H1 (cell line): ENCODE data around the gene C17orf107. TPM values are rescaled to one million over a fixed set of nuclear protein-coding genes. Genes with fewer than 3 reads are reported as not detected.

Experiments used
- CEBPB ChIP-seq: IDR thresholded peaks from 2 replicates; pipeline ENCODE4 v1.6.1; 2012; ENCODE audit warnings: low read depth, low read length
- CHD7 ChIP-seq: fragments of 300-600 bp; sonication (generic); IDR thresholded peaks from 2 replicates; pipeline ENCODE4 v1.7.1; 2012; ENCODE audit warnings: low read length, moderate library complexity, mild to moderate bottlenecking, inconsistent platforms; ENCODE audit not compliant: insufficient replicate concordance
- CREB1 ChIP-seq: IDR thresholded peaks from 2 replicates; pipeline ENCODE4 v1.6.1; 2012; ENCODE audit warnings: inconsistent platforms
- POLR2A ChIP-seq, 2 experiments: IDR thresholded peaks; 1 replicate in 1 of 2; 2 replicates in 1 of 2; pipeline ENCODE4 v1.6.1; 2011; ENCODE audit warnings: low read depth in 2 of 2, low read length in 2 of 2, mild to moderate bottlenecking in 2 of 2; ENCODE audit errors: control extremely low read depth in 1 of 2
- SP1 ChIP-seq: IDR thresholded peaks from 2 replicates; pipeline ENCODE4 v1.6.1; 2011; ENCODE audit warnings: low read depth, low read length
- SRF ChIP-seq: IDR thresholded peaks from 2 replicates; pipeline ENCODE4 v1.6.1; 2011; ENCODE audit warnings: mild to moderate bottlenecking, low read depth, low read length, moderate library complexity
- polyA plus RNA-seq, 7 experiments: library from polyadenylated mRNA; depleted of rRNA in 3 of 7; stranded (reverse) in 5 of 7; unstranded in 2 of 7; fragments of >200 nt in 5 of 7; fragments of 200-250 nt in 2 of 7; gene quantifications; 1 replicate in 5 of 7; 2 replicates in 1 of 7; 4 replicates in 1 of 7; pipeline versions ENCODE4 v1.2.1 to v1.2.3, GENCODE V29; 2011 to 2013; ENCODE audit warnings: missing spikeins in 2 of 7, mixed read lengths in 2 of 7
- total RNA-seq: library from RNA; stranded (reverse); fragmentation: NEBNext Ultra II Directional; extraction: Animal tissue kit (Norgen Biotek cat#: 25700); gene quantifications from 2 replicates; pipeline ENCODE4 v1.2.1, GENCODE V29; 2021

C17orf107 gene
- total and polyA plus RNA-seq, 2 of the 8 experiments (the other 6 are each of a cell fraction or from before 2014, with no cell fraction given): 0.39 to 0.45 TPM

GRCh38 chr17:4877089-4877488 is 22.2 kb upstream of the C17orf107 start (continued):
- no peak for TF ChIP-seq CHD7
- TF ChIP-seq CREB1: no peak
- no peak for TF ChIP-seq SRF
- TF ChIP-seq SP1: no peak
- TF ChIP-seq CEBPB: no peak
- TF ChIP-seq POLR2A (IDR thresholded peaks at IDR 0.05; ENCODE audit: control extremely low read depth in 1 of 2, low read depth in 2 of 2, low read length in 2 of 2): no peak
